Measurements from ENCODE around the gene IL2RA. TPM values are rescaled to one million over a fixed set of nuclear protein-coding genes. Genes with fewer than 3 reads are reported as not detected.

Gene IL2RA
- total RNA-seq, 2 donors from 2014 or later: not detected

GRCh38 chr10:6049031-6049400 is 13.2 kb downstream of the IL2RA start:
- Histone ChIP-seq H3K27ac (ENCODE audit: low read depth, low read length) (no peak overlapping the region), H3K9ac (ENCODE audit: extremely low read depth, low read length, poor library complexity, severe bottlenecking) (no peak overlapping the region), H3K9me3 (ENCODE audit: control insufficient read depth, low read length) (no peaks in the 10 kb centered on the region), H3K27me3 (ENCODE audit: control insufficient read depth, insufficient read depth, low read length, poor library complexity, severe bottlenecking) (no peaks in the 10 kb centered on the region), H3K4me1 (ENCODE audit: control insufficient read depth, insufficient read depth, low read length) (no peaks in the 10 kb centered on the region), H3K4me3 (ENCODE audit: low read length) (no peak overlapping the region), H3K36me3 (ENCODE audit: control insufficient read depth, insufficient read depth, low read length) (no peaks in the 10 kb centered on the region)
- Mint-ChIP-seq H3K9me3 (no peaks in the 10 kb centered on the region), H3K4me1 (peaks cover 5% of the 10 kb centered on the region), H3K4me3 (no peak overlapping the region), H3K27ac (no peak overlapping the region), H3K27me3 (ENCODE audit: insufficient read depth) (peaks cover 4% of the 10 kb centered on the region), H3K36me3 (ENCODE audit: low read depth) (no peaks in the 10 kb centered on the region)
- peak; percentile 8 for DNase-seq
- TF ChIP-seq, protein P1, sequence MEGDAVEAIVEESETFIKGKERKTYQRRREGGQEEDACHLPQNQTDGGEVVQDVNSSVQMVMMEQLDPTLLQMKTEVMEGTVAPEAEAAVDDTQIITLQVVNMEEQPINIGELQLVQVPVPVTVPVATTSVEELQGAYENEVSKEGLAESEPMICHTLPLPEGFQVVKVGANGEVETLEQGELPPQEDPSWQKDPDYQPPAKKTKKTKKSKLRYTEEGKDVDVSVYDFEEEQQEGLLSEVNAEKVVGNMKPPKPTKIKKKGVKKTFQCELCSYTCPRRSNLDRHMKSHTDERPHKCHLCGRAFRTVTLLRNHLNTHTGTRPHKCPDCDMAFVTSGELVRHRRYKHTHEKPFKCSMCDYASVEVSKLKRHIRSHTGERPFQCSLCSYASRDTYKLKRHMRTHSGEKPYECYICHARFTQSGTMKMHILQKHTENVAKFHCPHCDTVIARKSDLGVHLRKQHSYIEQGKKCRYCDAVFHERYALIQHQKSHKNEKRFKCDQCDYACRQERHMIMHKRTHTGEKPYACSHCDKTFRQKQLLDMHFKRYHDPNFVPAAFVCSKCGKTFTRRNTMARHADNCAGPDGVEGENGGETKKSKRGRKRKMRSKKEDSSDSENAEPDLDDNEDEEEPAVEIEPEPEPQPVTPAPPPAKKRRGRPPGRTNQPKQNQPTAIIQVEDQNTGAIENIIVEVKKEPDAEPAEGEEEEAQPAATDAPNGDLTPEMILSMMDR (conservative IDR thresholded peaks at IDR 0.05): no peak
- 94% methylated on average over 2 of the region's 2 CpGs; no CpG with 5 or more reads in 1 of the 2 experiments for WGBS, 2 experiments (ENCODE audit: insufficient coverage in 1 of 2, insufficient read length in 1 of 2)

DNA sequence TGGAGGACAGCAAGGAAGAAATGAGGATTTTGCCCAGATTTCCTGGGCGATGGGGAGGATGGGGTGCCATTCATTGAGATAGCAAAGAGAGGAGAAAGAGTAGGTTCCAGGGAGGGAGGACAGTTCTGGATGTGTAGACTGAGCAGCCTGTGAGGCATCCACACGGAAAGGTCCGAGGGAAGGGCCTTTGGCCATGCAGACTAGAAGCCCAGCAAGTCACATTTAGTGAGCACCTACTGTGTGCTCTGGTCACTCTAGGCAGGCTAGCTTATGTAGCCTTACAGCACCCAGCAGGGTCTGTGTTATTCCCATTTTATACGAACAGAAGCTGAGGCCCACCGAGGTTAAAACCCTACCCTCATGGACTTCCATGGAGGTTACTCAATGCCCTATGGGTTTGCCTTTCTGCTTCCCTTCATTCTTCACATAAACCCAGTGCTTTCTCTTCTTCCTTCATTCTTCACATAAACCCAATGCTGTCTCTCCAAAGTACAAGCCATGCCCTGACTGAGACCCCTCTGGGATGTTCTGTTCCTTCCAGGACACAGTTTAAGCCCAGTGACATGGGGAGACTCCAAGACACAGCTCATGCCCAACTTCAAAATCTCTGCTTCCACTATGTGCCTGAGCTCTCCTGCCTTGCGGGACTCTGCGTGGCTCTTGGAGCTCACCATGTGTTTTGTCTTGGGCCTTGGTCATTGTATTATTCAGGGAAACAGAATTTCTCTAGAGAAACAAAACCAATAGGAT is 13.7 kb downstream of the IL2RA start:
- Mint-ChIP-seq H3K27me3 (ENCODE audit: insufficient read depth) (peaks cover 4% of the 10 kb centered on the region), H3K36me3 (ENCODE audit: low read depth) (no peaks in the 10 kb centered on the region), H3K4me1 (peaks cover 5% of the 10 kb centered on the region), H3K9me3 (no peaks in the 10 kb centered on the region), H3K4me3 (no peak overlapping the region), H3K27ac (no peak overlapping the region)
- H3K36me3 ChIP-seq (ENCODE audit: control insufficient read depth, insufficient read depth, low read length): no peaks in the 10 kb centered on the region
- H3K27me3 ChIP-seq (ENCODE audit: control insufficient read depth, insufficient read depth, low read length, poor library complexity, severe bottlenecking): no peaks in the 10 kb centered on the region
- 94 to 97% methylated on average over 5 to 7 of the region's 7 CpGs for WGBS, 2 experiments (ENCODE audit: insufficient coverage in 1 of 2, insufficient read length in 1 of 2)
- peak; percentile 17 for DNase-seq
- H3K4me3 ChIP-seq (ENCODE audit: low read length): no peak overlapping the region
- H3K4me1 ChIP-seq (ENCODE audit: control insufficient read depth, insufficient read depth, low read length): no peaks in the 10 kb centered on the region
- no peaks in the 10 kb centered on the region for H3K9me3 ChIP-seq (ENCODE audit: control insufficient read depth, low read length)
- no peak overlapping the region for H3K27ac ChIP-seq (ENCODE audit: low read depth, low read length)
- H3K9ac ChIP-seq (ENCODE audit: extremely low read depth, low read length, poor library complexity, severe bottlenecking): no peak overlapping the region
- TF ChIP-seq, protein P1 (conservative IDR thresholded peaks at IDR 0.05): no peak

DNA sequence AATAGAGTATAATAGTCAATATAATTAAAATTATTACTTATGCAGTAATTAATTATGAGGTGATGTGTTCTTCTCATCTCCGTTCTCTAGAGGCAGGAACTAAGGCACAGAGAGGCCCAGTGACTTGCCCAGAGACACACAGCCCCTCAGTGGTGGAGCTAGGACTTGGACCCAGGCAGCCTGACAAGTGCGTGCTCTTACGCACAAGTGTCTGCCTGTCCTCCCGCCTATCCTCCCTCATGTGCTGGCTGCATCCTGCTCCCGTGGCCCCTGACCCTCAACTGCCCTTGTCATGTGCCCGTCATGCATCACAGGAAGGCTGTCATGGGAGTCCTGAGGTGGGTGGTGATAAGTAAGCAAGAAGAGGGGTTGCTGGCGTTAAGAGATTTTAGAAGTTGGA is 14.3 kb downstream of the IL2RA start:
- no peaks in the 10 kb centered on the region for H3K9me3 ChIP-seq (ENCODE audit: control insufficient read depth, low read length)
- no peak overlapping the region for H3K4me3 ChIP-seq (ENCODE audit: low read length)
- H3K27me3 ChIP-seq (ENCODE audit: control insufficient read depth, insufficient read depth, low read length, poor library complexity, severe bottlenecking): no peaks in the 10 kb centered on the region
- Mint-ChIP-seq H3K4me1 (peaks cover 5% of the 10 kb centered on the region), H3K27ac (no peak overlapping the region), H3K9me3 (no peaks in the 10 kb centered on the region), H3K4me3 (no peak overlapping the region), H3K36me3 (ENCODE audit: low read depth) (no peaks in the 10 kb centered on the region), H3K27me3 (ENCODE audit: insufficient read depth) (peaks cover 2% of the 10 kb centered on the region)
- H3K4me1 ChIP-seq (ENCODE audit: control insufficient read depth, insufficient read depth, low read length): no peaks in the 10 kb centered on the region
- DNase-seq: peak; percentile 30
- no peaks in the 10 kb centered on the region for H3K36me3 ChIP-seq (ENCODE audit: control insufficient read depth, insufficient read depth, low read length)
- H3K9ac ChIP-seq (ENCODE audit: extremely low read depth, low read length, poor library complexity, severe bottlenecking): no peak overlapping the region
- H3K27ac ChIP-seq (ENCODE audit: low read depth, low read length): no peak overlapping the region
- TF ChIP-seq, protein P1 (conservative IDR thresholded peaks at IDR 0.05): no peak
- 86 to 91% methylated on average over 1 to 7 of the region's 7 CpGs for WGBS, 2 experiments (ENCODE audit: insufficient coverage in 1 of 2, insufficient read length in 1 of 2)

Data from endodermal cell (in vitro differentiated cells).